GM23248 (cell line): ENCODE measurements around the gene FKBP1A.

ENCODE experiments used
- EZH2 ChIP-seq: fragments of 200-600 bp; sonication (generic); IDR thresholded peaks from 2 replicates; pipeline ENCODE4 v1.6.1; 2018; ENCODE audit warnings: antibody characterized with exemption, mild to moderate bottlenecking; ENCODE audit not compliant: insufficient read depth, poor library complexity, severe bottlenecking
- EZH2phosphoT487 ChIP-seq: fragments of 200-600 bp; sonication (generic); IDR thresholded peaks from 2 replicates; pipeline ENCODE4 v1.6.1; 2018; ENCODE audit warnings: antibody characterized with exemption, moderate library complexity, mild to moderate bottlenecking, low read depth; ENCODE audit not compliant: insufficient read depth

DNA sequence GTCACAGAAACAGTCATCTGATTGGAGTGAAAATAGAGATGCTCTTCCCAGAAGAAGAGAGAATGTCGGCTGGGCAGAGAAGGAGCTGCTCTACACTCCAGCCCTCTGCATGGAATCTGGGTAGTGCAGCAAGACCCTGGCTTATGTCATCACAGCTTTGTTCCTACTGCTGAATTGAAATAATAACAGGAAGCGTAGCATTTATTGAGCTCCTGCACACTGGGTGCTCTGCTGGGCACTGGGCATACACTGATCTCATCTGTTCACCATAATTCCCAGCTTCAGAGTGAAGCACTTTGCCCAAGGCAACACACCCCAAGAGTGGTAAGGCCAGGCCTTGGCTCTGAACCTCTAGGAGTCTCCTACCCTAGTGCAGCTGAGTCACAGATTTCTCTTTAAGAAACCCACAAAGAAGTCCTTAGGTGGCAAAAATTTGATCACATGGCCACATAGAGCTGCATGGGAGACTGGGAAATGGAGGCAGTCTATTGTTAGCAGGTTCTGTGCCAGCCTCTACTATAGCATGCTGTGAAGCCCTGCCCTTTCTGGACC, 60.0 kb downstream of the FKBP1A start:
- no peak for TF ChIP-seq EZH2
- TF ChIP-seq EZH2phosphoT487, result no peak
